ENCODE measurements around the gene ZNF555. TPM values are rescaled to one million over a fixed set of nuclear protein-coding genes. Genes with fewer than 3 reads are reported as not detected.

ZNF555 gene
- total and polyA plus RNA-seq, 3 experiments from 2014 or later: 2.5 to 4.5 (median 3.0) TPM

Other genes starting within 250 kb of the ZNF555 start
- gene GNG7, start 138.8 kb upstream of the ZNF555 start, total RNA-seq: under 1 TPM; 0.40 to 0.53 TPM
- gene GNG7, start 138.8 kb upstream of the ZNF555 start, polyA plus RNA-seq: 1.2 TPM
- under 1 TPM in 1 of 2 experiments, not detected in 1; 0.18 TPM for gene DIRAS1, start 120.1 kb upstream of the ZNF555 start, total RNA-seq
- gene DIRAS1, start 120.1 kb upstream of the ZNF555 start, polyA plus RNA-seq: not detected
- 10 to 100 TPM; 44.1 to 51.3 TPM for gene SLC39A3, start 101.5 kb upstream of the ZNF555 start, total RNA-seq
- gene SLC39A3, start 101.5 kb upstream of the ZNF555 start, polyA plus RNA-seq: 35.4 TPM
- gene SGTA, start 58.2 kb upstream of the ZNF555 start, total RNA-seq: 10 to 100 TPM; 87.8 to 93.9 TPM
- 39.7 TPM for gene SGTA, start 58.2 kb upstream of the ZNF555 start, polyA plus RNA-seq
- gene THOP1, start 56.0 kb upstream of the ZNF555 start, total RNA-seq: 100 to 1,000 TPM; 169 to 178 TPM
- gene THOP1, start 56.0 kb upstream of the ZNF555 start, polyA plus RNA-seq: 40.2 TPM
- gene ZNF554, start 21.6 kb upstream of the ZNF555 start, total RNA-seq: 1 to 10 TPM; 2.1 to 2.3 TPM
- 5.7 TPM for gene ZNF554, start 21.6 kb upstream of the ZNF555 start, polyA plus RNA-seq
- gene ZNF556, start 25.9 kb downstream of the ZNF555 start, total RNA-seq: not detected
- not detected for gene ZNF556, start 25.9 kb downstream of the ZNF555 start, polyA plus RNA-seq
- 1 to 10 TPM; 4.4 TPM for gene ZNF57, start 59.5 kb downstream of the ZNF555 start, total RNA-seq
- 3.2 TPM for gene ZNF57, start 59.5 kb downstream of the ZNF555 start, polyA plus RNA-seq
- 1 to 10 TPM; 3.8 to 4.1 TPM for gene ZNF77, start 103.5 kb downstream of the ZNF555 start, total RNA-seq
- 3.1 TPM for gene ZNF77, start 103.5 kb downstream of the ZNF555 start, polyA plus RNA-seq
- gene TLE6, start 136.1 kb downstream of the ZNF555 start, total RNA-seq: 1 to 10 TPM; 1.1 to 1.3 TPM
- gene TLE6, start 136.1 kb downstream of the ZNF555 start, polyA plus RNA-seq: not detected
- gene TLE2, start 187.8 kb downstream of the ZNF555 start, total RNA-seq: 1 to 10 TPM; 3.8 to 5.3 TPM
- gene TLE2, start 187.8 kb downstream of the ZNF555 start, polyA plus RNA-seq: 5.0 TPM
- gene TLE5, start 221.0 kb downstream of the ZNF555 start, total RNA-seq: 100 to 1,000 TPM; 335 to 352 TPM
- 753 TPM for gene TLE5, start 221.0 kb downstream of the ZNF555 start, polyA plus RNA-seq

Measured in CD8-positive, alpha-beta memory T cell (primary cell).